SH-SY5Y (cell line): ENCODE results near the gene NCAM1.

Source experiments
- GATA2 ChIP-seq: IDR thresholded peaks from 2 replicates; pipeline ENCODE4 v1.6.1; 2011; ENCODE audit warnings: mild to moderate bottlenecking, low read depth, low read length
- GATA3 ChIP-seq: IDR thresholded peaks from 2 replicates; pipeline ENCODE4 v1.6.1; 2011; ENCODE audit warnings: low read depth, mild to moderate bottlenecking, low read length, moderate library complexity

The NCAM1 gene

DNA sequence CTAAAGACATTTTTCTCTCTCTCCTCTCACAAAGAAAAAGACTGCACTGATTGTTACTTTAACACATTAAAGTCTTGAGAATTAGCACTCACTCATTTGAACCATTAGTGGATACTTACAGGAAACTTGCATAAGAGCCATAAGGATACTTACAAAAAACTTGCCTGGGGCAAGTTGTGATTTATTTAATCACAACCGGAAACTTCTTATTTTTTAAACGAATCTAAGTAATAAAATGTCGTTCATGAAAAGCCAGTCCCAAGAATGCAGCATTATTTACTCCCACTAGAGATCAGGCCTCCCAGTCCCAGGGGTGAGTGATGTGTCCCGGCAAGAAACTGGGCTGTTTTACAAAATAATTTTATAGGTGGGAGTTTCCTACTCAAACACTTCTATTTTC lies 293.9 kb downstream of the NCAM1 start:
- TF ChIP-seq GATA3, result no peak
- no peak for TF ChIP-seq GATA2

DNA sequence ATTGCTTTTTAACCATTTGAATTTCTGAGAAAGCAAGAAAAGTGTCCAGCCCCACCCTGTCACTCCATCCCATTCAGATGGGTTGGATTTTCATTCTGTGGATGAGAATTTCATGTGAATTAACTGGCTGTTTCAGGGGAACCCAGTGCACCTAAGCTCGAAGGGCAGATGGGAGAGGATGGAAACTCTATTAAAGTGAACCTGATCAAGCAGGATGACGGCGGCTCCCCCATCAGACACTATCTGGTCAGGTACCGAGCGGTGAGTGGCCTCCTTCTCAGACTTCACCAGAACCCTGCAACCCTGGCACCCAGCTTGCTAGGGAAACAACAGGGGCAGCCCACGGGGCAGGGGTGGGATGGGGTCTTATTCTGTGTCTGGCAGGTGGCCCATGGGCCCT lies 294.5 kb downstream of the NCAM1 start:
- TF ChIP-seq GATA3, result no peak

DNA sequence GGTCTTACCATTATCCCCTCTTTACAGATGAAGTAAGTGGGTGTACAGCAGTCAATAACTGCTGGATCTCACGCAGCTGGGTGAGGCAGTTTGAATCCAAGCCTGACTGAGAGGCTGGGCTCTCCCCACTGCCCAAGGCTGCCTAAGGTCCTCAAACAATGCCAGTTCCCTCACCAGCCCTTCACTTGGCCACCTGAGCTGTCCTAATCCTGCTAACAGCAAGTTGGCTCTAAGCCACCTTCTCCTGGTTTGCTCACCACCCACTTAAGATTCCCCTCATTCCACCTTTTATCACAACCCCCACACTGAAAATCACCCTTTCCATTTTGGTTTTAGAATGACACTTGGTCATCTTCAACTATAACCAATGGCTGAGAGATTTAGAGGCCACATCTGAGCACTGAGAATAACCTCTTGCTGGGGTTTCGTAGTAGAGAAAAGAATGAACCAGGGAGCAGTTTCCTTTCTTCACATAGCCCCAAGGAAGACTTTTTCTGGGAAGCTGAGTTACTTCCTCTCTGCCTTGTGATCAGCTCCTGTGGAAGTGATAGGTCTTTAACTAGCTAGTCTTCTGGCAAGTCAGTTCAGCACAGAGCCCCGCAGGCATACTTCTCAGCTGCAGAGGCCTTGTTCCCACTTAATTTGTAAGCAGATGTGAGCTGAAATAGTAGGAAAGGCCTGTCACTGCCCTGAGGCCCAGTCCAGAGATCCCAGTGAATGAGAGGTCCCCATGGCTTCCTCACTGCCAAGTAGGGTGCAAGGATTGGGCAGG lies 295.4 kb downstream of the NCAM1 start:
- TF ChIP-seq GATA2 (no peak), GATA3 (no peak)

- TF ChIP-seq GATA3, result no peak
- TF ChIP-seq GATA2, result no peak
Observed at GRCh38 chr11:113260096-113260425, 298.8 kb downstream of the NCAM1 start.

GRCh38 chr11:113260541-113260940 lies 299.3 kb downstream of the NCAM1 start:
- no peak for TF ChIP-seq GATA3

- TF ChIP-seq GATA3 (no peak), GATA2 (no peak)
Observed at GRCh38 chr11:113261709-113262475, 300.7 kb downstream of the NCAM1 start.

- TF ChIP-seq GATA2 (no peak), GATA3 (no peak)
Observed at GRCh38 chr11:113262594-113262993, 301.4 kb downstream of the NCAM1 start.

DNA sequence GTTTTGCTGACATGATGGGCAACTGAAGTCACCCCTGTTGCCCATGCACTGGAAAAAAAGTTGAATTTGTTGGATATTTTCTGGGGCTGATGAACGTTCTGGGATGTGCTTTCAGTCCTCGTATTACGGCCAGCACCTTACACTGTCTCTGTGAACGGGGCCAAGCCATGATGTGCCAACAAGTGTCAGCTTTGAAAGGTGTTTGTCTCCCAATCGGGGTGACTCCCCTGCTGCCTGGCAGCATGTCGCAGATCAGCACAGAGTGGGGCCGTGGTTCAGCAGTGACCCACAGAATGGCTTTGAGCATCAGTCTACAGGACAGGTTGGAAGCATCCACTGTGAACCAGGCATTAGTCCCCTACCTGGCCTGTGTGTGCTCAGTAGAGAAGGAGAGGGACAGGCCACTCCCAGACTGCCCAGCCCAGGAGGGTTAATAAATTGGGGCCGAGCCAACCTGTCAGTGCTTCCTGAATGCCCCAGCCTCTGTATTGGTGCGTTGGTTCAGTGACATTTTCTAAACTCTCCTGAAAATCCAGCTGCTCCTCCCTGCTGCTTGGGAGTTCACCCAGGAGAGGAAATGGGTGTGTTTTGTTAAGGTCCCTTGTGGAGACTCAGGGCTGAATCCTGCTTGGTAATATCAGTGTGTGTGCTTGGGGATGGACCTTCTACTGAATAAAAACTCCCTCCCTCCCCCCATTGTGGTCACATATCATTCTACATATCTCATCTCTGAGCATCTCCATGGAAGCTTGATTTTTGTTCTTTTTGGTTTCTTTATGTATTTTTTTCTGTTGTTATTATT lies 302.4 kb downstream of the NCAM1 start:
- no peak for TF ChIP-seq GATA2
- no peak for TF ChIP-seq GATA3

- no peak for TF ChIP-seq GATA2
- TF ChIP-seq GATA3, result no peak
Observed at GRCh38 chr11:113265362-113265761, 304.1 kb downstream of the NCAM1 start.

DNA sequence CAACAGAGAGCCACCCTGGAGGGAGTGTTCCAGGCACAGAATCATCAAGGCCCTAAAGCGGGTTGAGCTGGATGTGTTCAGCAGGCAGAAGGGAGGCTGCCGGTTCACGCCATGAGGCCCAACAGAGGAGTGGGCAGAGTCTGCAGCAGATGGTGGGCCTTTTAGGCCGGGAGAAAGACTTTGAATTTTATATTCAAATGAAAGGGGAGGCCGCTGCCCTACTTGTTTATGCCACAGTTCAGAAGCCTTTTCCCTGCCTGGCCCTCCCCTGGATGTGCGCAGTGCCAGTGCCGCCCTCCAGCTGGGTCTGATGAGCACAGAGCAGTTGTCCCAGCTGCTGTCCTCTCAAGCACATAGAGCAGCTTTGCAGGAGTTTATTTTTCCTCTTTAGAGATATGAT lies 306.3 kb downstream of the NCAM1 start:
- TF ChIP-seq GATA3 (no peak), GATA2 (no peak)

DNA sequence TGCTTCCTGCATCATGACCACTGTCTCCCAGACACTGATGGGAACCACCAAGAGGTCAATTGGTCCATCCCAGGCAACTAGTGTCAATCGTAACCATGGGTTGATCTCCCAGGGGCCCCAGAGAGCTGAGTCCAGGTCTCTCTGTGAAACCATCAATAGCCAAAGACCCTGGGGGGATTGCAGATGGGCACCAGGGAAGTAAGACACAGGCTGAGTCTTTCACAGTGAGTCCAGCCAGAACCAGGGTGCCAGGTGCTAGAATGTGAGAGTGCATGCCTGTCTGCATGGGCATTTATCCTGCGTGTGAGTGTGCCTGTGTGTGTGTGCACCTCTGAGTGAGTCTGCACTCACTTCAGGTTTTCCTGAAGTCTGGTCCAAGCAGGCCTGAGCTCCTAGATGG lies 307.9 kb downstream of the NCAM1 start:
- TF ChIP-seq GATA2 (no peak), GATA3 (no peak)

DNA sequence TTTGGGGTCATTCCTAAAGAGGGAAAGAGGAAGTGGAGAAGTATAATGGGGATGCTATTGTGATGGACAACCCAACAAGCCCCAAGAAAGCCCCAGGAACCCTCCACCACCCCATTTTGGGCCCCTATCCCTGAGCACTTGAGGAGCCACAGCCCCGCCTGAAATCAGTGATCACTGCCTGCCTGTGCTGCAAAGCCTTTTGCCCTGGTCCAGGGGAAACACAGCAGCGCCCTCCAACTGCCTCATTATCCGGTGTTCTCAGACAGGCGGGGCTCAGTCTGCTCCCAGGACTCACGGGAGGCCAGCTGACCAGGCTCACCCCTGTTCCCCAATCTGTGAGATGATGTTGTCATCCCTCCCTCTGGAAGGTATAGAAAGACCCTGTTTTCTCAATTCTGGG lies 308.4 kb downstream of the NCAM1 start:
- no peak for TF ChIP-seq GATA3
- TF ChIP-seq GATA2, result no peak

- TF ChIP-seq GATA3, result no peak
- no peak for TF ChIP-seq GATA2
Observed at GRCh38 chr11:113270080-113270479, 308.9 kb downstream of the NCAM1 start.

- TF ChIP-seq GATA3 (no peak), GATA2 (no peak)
Observed at GRCh38 chr11:113271551-113272245, 310.5 kb downstream of the NCAM1 start.

DNA sequence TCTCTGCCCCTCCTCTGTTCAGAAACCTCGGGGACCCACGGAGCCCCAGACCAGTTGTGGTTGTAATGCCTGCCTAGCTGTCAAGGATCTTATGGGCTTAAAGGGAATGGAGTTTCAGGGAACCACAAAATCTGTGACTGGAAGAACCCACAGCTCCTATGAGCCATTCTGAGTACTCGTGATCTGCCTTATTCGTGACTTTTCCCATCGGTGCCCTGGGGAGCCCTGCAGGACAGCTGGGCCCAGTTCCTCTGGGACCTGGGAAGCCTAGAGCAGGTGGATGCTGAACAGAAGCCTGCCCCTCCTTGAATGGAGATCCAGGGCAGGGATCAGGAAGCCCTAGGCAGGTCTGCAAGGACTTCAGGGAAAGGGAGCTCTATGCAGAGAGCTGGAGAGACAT lies 311.1 kb downstream of the NCAM1 start:
- TF ChIP-seq GATA2 (no peak), GATA3 (no peak)

DNA sequence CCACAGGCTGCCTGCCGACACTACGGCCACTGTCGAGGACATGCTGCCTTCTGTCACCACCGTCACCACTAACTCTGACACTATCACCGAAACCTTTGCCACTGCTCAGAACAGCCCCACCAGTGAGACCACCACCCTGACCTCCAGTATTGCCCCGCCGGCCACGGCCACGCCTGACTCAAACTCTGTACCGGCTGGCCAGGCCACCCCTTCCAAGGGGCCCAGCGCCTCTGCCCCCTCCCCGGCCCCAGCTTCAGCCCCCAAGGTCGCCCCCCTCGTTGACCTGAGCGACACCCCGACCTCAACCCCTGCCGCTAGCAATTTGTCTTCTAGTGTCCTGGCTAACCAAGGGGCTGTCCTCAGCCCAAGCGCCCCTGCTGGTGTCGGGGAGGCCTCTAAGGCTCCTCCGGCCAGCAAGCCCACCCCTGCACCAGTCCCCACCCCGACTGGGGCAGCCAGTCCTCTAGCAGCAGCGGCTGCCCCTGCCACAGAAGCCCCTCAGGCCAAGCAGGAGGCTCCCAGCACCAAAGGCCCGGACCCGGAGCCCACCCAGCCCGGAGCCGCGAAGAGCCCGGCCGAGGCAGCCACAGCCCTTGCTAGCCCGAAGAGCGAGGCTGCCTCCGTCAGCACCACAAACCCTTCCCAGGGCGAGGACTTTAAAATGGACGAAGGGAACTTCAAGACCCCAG lies 311.9 kb downstream of the NCAM1 start:
- no peak for TF ChIP-seq GATA2
- no peak for TF ChIP-seq GATA3
